Gastrocnemius medialis (tissue), 4 donors: ENCODE results near the gene ALS2CL. TPM values are rescaled to one million over a fixed set of nuclear protein-coding genes. Genes with fewer than 3 reads are reported as not detected.

ENCODE experiments used
- ATAC-seq, 2 donors: fragments of 150-250 bp; one replicate each; pipeline ENCODE4 v1.9.1; 2016
- DNase-seq, 2 donors: peaks; one replicate each; pipeline ENCODE4 v3.0.0-alpha.2; 2019
- H3K27ac ChIP-seq, 4 donors: fragments of 200-600 bp; sonication (generic); 1 replicate in 1 of 4; 2 replicates in 3 of 4; pipeline ENCODE4 v1.5.1; 2016 to 2018; ENCODE audit warnings: mild to moderate bottlenecking in 2 of 4, moderate library complexity in 1 of 4
- H3K27me3 ChIP-seq, 3 donors: fragments of 200-600 bp; sonication (generic) in 2 of 3; 1 replicate in 1 of 3; 2 replicates in 2 of 3; pipeline versions ENCODE4 v1.5.1 to v1.6.0; 2016 to 2019; ENCODE audit warnings: mild to moderate bottlenecking in 1 of 3, moderate library complexity in 1 of 3
- H3K36me3 ChIP-seq, 2 donors: fragments of 200-600 bp; sonication (generic) in 1 of 2; one replicate each; pipeline ENCODE4 v1.5.1; 2017 to 2018
- H3K4me1 ChIP-seq, 2 donors: fragments of 200-600 bp; sonication (generic) in 1 of 2; one replicate each; pipeline ENCODE4 v1.5.1; 2016 to 2017; ENCODE audit warnings: mild to moderate bottlenecking in 2 of 2
- H3K4me3 ChIP-seq, 4 donors: fragments of 200-600 bp; sonication (generic) in 3 of 4; 1 replicate in 1 of 4; 2 replicates in 3 of 4; pipeline ENCODE4 v1.5.1; 2016 to 2019; ENCODE audit warnings: mild to moderate bottlenecking in 2 of 4
- H3K9me3 ChIP-seq, 3 donors: fragments of 200-600 bp; sonication (generic) in 2 of 3; 1 replicate in 1 of 3; 2 replicates in 2 of 3; pipeline ENCODE4 v1.5.1; 2016 to 2019
- CTCF ChIP-seq, 5 experiments: fragments of 450-650 bp in 3 of 5; fragments of 200-600 bp in 2 of 5; sonication (generic) in 2 of 5; IDR thresholded peaks in 4 of 5; conservative IDR thresholded peaks in 1 of 5; 1 replicate in 4 of 5; 2 replicates in 1 of 5; pipeline ENCODE4 v1.5.1; 2016 to 2019; ENCODE audit warnings: antibody characterized with exemption in 5 of 5, mild to moderate bottlenecking in 3 of 5, moderate library complexity in 3 of 5
- POLR2A ChIP-seq, 2 donors: fragments of 450-650 bp; IDR thresholded peaks; one replicate each; pipeline ENCODE4 v1.6.1; 2017; ENCODE audit warnings: antibody characterized with exemption in 2 of 2, mild to moderate bottlenecking in 2 of 2, moderate library complexity in 2 of 2
- in situ Hi-C, 4 donors: fragments of 200-750 bp; cut with MboI; loops; one replicate each; pipeline versions ENCODE4 v1.15.0 to v1.8.0; 2017; ENCODE audit warnings: low sequenced_read_pairs in 4 of 4
- intact Hi-C: fragments of 100-400 bp; cut with DNase I; formaldehyde crosslinking; loops from one replicate; pipeline ENCODE4 v1.15.1; 2023; ENCODE audit warnings: low total_unique reads
- total RNA-seq, 4 donors: library from RNA; depleted of rRNA; stranded (reverse); fragments of >200 nt; gene quantifications; one replicate each; pipeline versions ENCODE4 v1.1.0 to v1.2.3, GENCODE V29; 2016

Gene ALS2CL
- total RNA-seq, 4 donors from 2014 or later: 3.8 to 13.2 (median 6.2) TPM

DNA sequence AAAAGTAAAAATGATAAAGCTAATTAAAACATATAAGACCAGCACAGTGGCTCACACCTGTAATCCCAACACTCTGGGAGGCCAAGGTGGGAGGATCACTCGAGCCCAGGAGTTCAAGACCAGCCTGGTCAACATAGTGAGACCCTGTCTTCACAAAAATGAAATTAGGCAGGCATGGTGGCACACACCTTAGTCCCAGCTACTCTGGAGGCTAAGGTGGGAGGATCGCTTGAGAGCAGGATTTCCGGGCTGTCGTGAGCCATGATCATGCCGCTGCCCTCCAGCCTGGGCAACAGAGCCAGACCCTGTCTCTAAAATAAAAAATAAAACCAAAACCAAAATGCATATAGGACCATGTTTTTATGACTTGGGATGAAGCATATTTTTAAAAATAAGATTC lies 29.0 kb upstream of the ALS2CL start:
- TF ChIP-seq CTCF (IDR thresholded peaks at IDR 0.05 in 4 of 5, conservative IDR thresholded peaks at IDR 0.05 in 1 of 5) (no peak), POLR2A (IDR thresholded peaks at IDR 0.05) (no peak)
- H3K36me3 ChIP-seq: no peaks in the 10 kb centered on the region
- no peaks in the 10 kb centered on the region for H3K4me1 ChIP-seq
- no peak overlapping the region for H3K27ac ChIP-seq
- intact Hi-C loops: no loop called here
- H3K9me3 ChIP-seq: no peaks in the 10 kb centered on the region
- in situ Hi-C loops: loop anchor here (25.0 kb wide), 2 partner anchors 590 to 615 kb away; no protein-coding TSS in a partner anchor
- DNase-seq (no peak), ATAC-seq (no peak)
- H3K4me3 ChIP-seq: no peak overlapping the region
- H3K27me3 ChIP-seq: peaks cover 0 to 8% (median 2%) of the 10 kb centered on the region in 3 donors

DNA sequence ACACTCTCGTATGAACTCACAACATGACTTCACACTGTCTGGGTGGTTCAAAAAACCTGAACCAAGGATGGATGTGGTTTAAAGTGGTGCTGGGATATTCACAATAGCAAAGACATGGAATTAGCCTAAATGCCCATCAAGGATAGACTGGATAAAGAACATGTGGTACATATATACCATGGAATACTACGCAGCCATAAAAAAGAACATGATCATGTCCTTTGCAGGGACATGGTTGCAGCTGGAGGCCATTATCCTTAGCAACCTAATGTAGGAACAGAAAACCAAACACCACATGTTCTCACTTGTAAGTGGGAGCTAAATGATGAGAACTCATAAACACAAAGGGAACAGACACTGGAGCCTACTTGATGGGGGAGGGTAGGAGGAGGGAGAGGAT lies 27.5 kb upstream of the ALS2CL start:
- H3K27me3 ChIP-seq: peaks cover 0 to 8% (median 2%) of the 10 kb centered on the region in 3 donors
- no peak for DNase-seq
- in situ Hi-C loops (loop anchor here (25.0 kb wide), 2 partner anchors 591 to 616 kb away; no protein-coding TSS in a partner anchor), intact Hi-C loops (no loop called here)
- ATAC-seq: no peak
- H3K4me1 ChIP-seq: no peaks in the 10 kb centered on the region
- no peak for TF ChIP-seq CTCF (IDR thresholded peaks at IDR 0.05 in 4 of 5, conservative IDR thresholded peaks at IDR 0.05 in 1 of 5)
- TF ChIP-seq POLR2A (IDR thresholded peaks at IDR 0.05): no peak
- H3K4me3 ChIP-seq: no peak overlapping the region
- no peak overlapping the region for H3K27ac ChIP-seq
- H3K36me3 ChIP-seq: no peaks in the 10 kb centered on the region
- no peaks in the 10 kb centered on the region for H3K9me3 ChIP-seq

DNA sequence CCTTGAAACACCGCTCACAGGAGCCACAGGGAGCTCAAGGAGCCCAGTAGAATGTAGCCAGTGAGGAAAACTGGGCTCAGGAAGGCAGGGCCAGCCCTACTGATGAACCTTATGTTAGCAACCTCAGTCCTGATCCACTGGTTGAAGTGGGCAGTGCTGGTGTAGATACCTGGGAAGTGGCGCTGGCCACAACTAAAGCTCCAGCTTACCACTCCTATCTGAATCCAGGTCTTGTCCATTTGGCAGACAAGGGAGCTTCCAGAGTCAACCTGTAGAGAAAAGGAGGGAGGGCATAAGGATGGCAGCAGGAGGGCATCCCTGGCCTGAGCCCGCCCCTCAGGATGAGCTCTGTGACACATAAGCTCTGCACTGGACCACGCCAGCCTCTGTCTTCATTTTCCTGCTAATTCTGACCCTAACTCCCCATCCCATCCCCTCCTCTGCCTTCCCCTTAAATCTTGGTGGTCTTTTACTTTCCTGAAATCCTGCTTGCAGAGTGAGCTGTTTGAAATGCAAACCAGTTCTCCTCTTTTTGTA lies 26.3 kb upstream of the ALS2CL start:
- no peaks in the 10 kb centered on the region for H3K4me1 ChIP-seq
- DNase-seq: no peak
- no peak overlapping the region for H3K4me3 ChIP-seq
- no peak overlapping the region for H3K27ac ChIP-seq
- ATAC-seq: no peak
- intact Hi-C loops (no loop called here), in situ Hi-C loops (loop anchor here (10.0 to 25.0 kb wide), 4 partner anchors 175 to 617 kb away; no protein-coding TSS in a partner anchor)
- H3K27me3 ChIP-seq: peaks cover 0 to 8% (median 2%) of the 10 kb centered on the region in 3 donors
- TF ChIP-seq POLR2A (IDR thresholded peaks at IDR 0.05): no peak
- no peak for TF ChIP-seq CTCF (IDR thresholded peaks at IDR 0.05 in 4 of 5, conservative IDR thresholded peaks at IDR 0.05 in 1 of 5)
- H3K36me3 ChIP-seq: no peaks in the 10 kb centered on the region
- no peaks in the 10 kb centered on the region for H3K9me3 ChIP-seq

DNA sequence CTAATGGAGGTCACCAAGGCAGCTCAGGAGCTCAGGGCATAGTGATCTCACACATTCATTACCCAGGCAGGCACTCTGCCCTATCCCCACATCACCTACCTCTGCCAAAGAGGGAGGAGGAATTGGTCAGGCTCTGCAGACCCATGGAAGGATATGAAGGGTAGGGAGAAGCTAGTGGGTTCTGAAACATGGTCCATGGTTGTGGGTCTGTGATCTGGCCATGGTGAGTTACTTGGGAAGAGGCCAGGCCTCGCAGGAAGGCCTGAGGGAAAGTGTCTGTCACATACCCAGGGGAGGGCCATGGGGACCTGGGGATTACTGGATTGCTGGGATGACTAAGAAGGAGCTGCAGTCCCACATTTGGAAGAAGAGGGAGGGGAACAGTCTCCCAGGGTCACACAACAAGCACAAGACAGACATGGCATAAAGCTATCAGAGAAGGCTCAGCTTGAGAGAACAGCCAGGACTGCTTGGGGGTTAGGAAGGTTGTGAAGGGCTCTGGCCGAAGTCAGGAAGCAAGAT lies 25.6 kb upstream of the ALS2CL start:
- ATAC-seq: no peak
- no peaks in the 10 kb centered on the region for H3K9me3 ChIP-seq
- H3K36me3 ChIP-seq: no peaks in the 10 kb centered on the region
- no peaks in the 10 kb centered on the region for H3K4me1 ChIP-seq
- no peak overlapping the region for H3K27ac ChIP-seq
- H3K27me3 ChIP-seq: peaks cover 0 to 8% (median 2%) of the 10 kb centered on the region in 3 donors
- DNase-seq: no peak
- in situ Hi-C loops: loop anchor here (10.0 to 25.0 kb wide), 4 partner anchors 176 to 618 kb away; no protein-coding TSS in a partner anchor
- intact Hi-C loops: no loop called here
- no peak overlapping the region for H3K4me3 ChIP-seq
- TF ChIP-seq POLR2A (IDR thresholded peaks at IDR 0.05) (no peak), CTCF (IDR thresholded peaks at IDR 0.05 in 4 of 5, conservative IDR thresholded peaks at IDR 0.05 in 1 of 5) (no peak)
